Skin epidermis (tissue), 12 donors: ENCODE measurements around the gene SCPEP1.
A peak's percentile ranks its signal among the peaks of the same experiment; 100 is the strongest.

ENCODE experiments used
- H3K27ac ChIP-seq, 21 experiments: fragments of 200-600 bp; sonication (generic) in 11 of 21; one replicate each; pipeline ENCODE4 v1.5.0; 2020; ENCODE audit warnings: mild to moderate bottlenecking in 3 of 21, inconsistent platforms in 2 of 21, moderate library complexity in 2 of 21
- H3K4me3 ChIP-seq, 7 experiments: fragments of 200-600 bp; sonication (generic) in 2 of 7; one replicate each; pipeline ENCODE4 v1.5.0; 2020; ENCODE audit warnings: inconsistent platforms in 2 of 7, mild to moderate bottlenecking in 2 of 7, moderate library complexity in 1 of 7

Gene SCPEP1

GRCh38 chr17:56992364-56992763 is 14.4 kb downstream of the SCPEP1 start:
- Histone ChIP-seq H3K4me3 (no peak overlapping the region), H3K27ac (no peak overlapping the region)

- Histone ChIP-seq H3K27ac (no peak overlapping the region), H3K4me3 (no peak overlapping the region)
Observed at GRCh38 chr17:56994009-56994792, 16.3 kb downstream of the SCPEP1 start.

GRCh38 chr17:56995766-56996165 is 17.8 kb downstream of the SCPEP1 start:
- no peak overlapping the region for H3K27ac ChIP-seq

GRCh38 chr17:56997313-56997712 is 19.4 kb downstream of the SCPEP1 start:
- Histone ChIP-seq H3K27ac (no peak overlapping the region), H3K4me3 (no peak overlapping the region)

More at GRCh38 chr17:56995766-56996165, 17.8 kb downstream of the SCPEP1 start:
- H3K4me3 ChIP-seq: no peak overlapping the region

- no peak overlapping the region for H3K27ac ChIP-seq
- H3K4me3 ChIP-seq: no peak overlapping the region
Observed at GRCh38 chr17:57001541-57001940, 23.6 kb downstream of the SCPEP1 start.

- Histone ChIP-seq H3K4me3 (no peak overlapping the region), H3K27ac (no peak overlapping the region)
Observed at GRCh38 chr17:57002904-57003303, 25.0 kb downstream of the SCPEP1 start.

- Histone ChIP-seq H3K27ac (no peak overlapping the region), H3K4me3 (no peak overlapping the region)
Observed at GRCh38 chr17:57004944-57005579, 27.1 kb downstream of the SCPEP1 start.

GRCh38 chr17:57006040-57006439 is 28.1 kb downstream of the SCPEP1 start:
- peak overlapping the region in 1 of 21 experiments; percentile 45 for H3K27ac ChIP-seq

GRCh38 chr17:57008958-57009357 is 31.0 kb downstream of the SCPEP1 start:
- Histone ChIP-seq H3K27ac (no peak overlapping the region), H3K4me3 (no peak overlapping the region)

More at GRCh38 chr17:57006040-57006439, 28.1 kb downstream of the SCPEP1 start:
- H3K4me3 ChIP-seq: no peak overlapping the region

- Histone ChIP-seq H3K4me3 (no peak overlapping the region), H3K27ac (no peak overlapping the region)
Observed at GRCh38 chr17:57009737-57010445, 32.0 kb downstream of the SCPEP1 start.

GRCh38 chr17:57010487-57010886 is 32.6 kb downstream of the SCPEP1 start:
- Histone ChIP-seq H3K4me3 (no peak overlapping the region), H3K27ac (no peak overlapping the region)

- H3K27ac ChIP-seq: no peak overlapping the region
- H3K4me3 ChIP-seq: no peak overlapping the region
Observed at GRCh38 chr17:57011491-57012015, 33.6 kb downstream of the SCPEP1 start.

GRCh38 chr17:57016071-57016763 is 38.3 kb downstream of the SCPEP1 start:
- Histone ChIP-seq H3K4me3 (no peak overlapping the region), H3K27ac (no peak overlapping the region)

GRCh38 chr17:57016764-57017116 is 38.8 kb downstream of the SCPEP1 start:
- no peak overlapping the region for H3K4me3 ChIP-seq
- no peak overlapping the region for H3K27ac ChIP-seq

GRCh38 chr17:57017625-57018024 is 39.7 kb downstream of the SCPEP1 start:
- H3K4me3 ChIP-seq: no peak overlapping the region
- H3K27ac ChIP-seq: no peak overlapping the region

GRCh38 chr17:57020208-57020607 is 42.3 kb downstream of the SCPEP1 start:
- Histone ChIP-seq H3K27ac (no peak overlapping the region), H3K4me3 (no peak overlapping the region)

- no peak overlapping the region for H3K27ac ChIP-seq
Observed at GRCh38 chr17:57021226-57021940, 43.5 kb downstream of the SCPEP1 start.

GRCh38 chr17:57025876-57026275 is 47.9 kb downstream of the SCPEP1 start:
- H3K4me3 ChIP-seq: no peak overlapping the region
- H3K27ac ChIP-seq: no peak overlapping the region

More at GRCh38 chr17:57021226-57021940, 43.5 kb downstream of the SCPEP1 start:
- H3K4me3 ChIP-seq: no peak overlapping the region

GRCh38 chr17:57027852-57028251 is 49.9 kb downstream of the SCPEP1 start:
- Histone ChIP-seq H3K27ac (no peak overlapping the region), H3K4me3 (no peak overlapping the region)
